OCI-LY3 (cell line): ENCODE data around the gene ERGIC1.

Source experiments
- CTCF ChIP-seq: fragments of 200-600, 300-600 bp; sonication (generic); IDR thresholded peaks from 2 replicates; pipeline ENCODE4 v1.5.1; 2014; ENCODE audit warnings: antibody characterized with exemption, low read length, low read depth
- EZH2phosphoT487 ChIP-seq: fragments of 200-600 bp; shearing (Covaris generic); IDR thresholded peaks from 2 replicates; pipeline ENCODE4 v1.6.1; 2018; ENCODE audit warnings: antibody characterized with exemption, mixed run types, low read depth

GRCh38 chr5:172878933-172879752, 45.1 kb downstream of the ERGIC1 start:
- TF ChIP-seq CTCF (no peak), EZH2phosphoT487 (no peak)
